BLaER1 treated with 17β-estradiol and CSF1 and Interleukin-3, amounts not matched to agents 10 nM and 100 nM (cell line): Measurements from ENCODE around the gene PCDHGB2.
"Not testable (repeated sequence)": the region's sequence is repeated elsewhere in the genome, so short reads cannot be mapped to it uniquely, and the experiment has no call there.

Source experiments
- H3K27ac ChIP-seq, 11 experiments: shearing (Covaris generic); formaldehyde crosslinking; 2 replicates each; pipeline ENCODE4 v1.8.1; 2022
- H3K27me3 ChIP-seq, 11 experiments: shearing (Covaris generic); formaldehyde crosslinking; 2 replicates each; pipeline ENCODE4 v1.8.1; 2022
- H3K36me3 ChIP-seq, 11 experiments: shearing (Covaris generic); formaldehyde crosslinking; 2 replicates each; pipeline ENCODE4 v1.8.1; 2022
- H3K4me1 ChIP-seq, 10 experiments: shearing (Covaris generic); formaldehyde crosslinking; 2 replicates each; pipeline ENCODE4 v1.8.1; 2022
- H3K4me2 ChIP-seq, 11 experiments: shearing (Covaris generic); formaldehyde crosslinking; 2 replicates each; pipeline ENCODE4 v1.8.1; 2022
- H3K4me3 ChIP-seq, 10 experiments: shearing (Covaris generic); formaldehyde crosslinking; 2 replicates each; pipeline ENCODE4 v1.8.1; 2022
- H3K9ac ChIP-seq, 11 experiments: shearing (Covaris generic); formaldehyde crosslinking; 2 replicates each; pipeline ENCODE4 v1.8.1; 2022
- H3K9me3 ChIP-seq, 11 experiments: shearing (Covaris generic); formaldehyde crosslinking; replicated peaks in 1 of 11; 2 replicates each; pipeline ENCODE4 v1.8.1; 2022
- H4K20me1 ChIP-seq, 11 experiments: shearing (Covaris generic); formaldehyde crosslinking; 2 replicates each; pipeline ENCODE4 v1.8.1; 2022
- Cebpa-rat ChIP-seq, 11 experiments: shearing (Covaris generic); IDR thresholded peaks; 2 replicates each; pipeline ENCODE4 v1.8.1; 2022

The PCDHGB2 gene

DNA sequence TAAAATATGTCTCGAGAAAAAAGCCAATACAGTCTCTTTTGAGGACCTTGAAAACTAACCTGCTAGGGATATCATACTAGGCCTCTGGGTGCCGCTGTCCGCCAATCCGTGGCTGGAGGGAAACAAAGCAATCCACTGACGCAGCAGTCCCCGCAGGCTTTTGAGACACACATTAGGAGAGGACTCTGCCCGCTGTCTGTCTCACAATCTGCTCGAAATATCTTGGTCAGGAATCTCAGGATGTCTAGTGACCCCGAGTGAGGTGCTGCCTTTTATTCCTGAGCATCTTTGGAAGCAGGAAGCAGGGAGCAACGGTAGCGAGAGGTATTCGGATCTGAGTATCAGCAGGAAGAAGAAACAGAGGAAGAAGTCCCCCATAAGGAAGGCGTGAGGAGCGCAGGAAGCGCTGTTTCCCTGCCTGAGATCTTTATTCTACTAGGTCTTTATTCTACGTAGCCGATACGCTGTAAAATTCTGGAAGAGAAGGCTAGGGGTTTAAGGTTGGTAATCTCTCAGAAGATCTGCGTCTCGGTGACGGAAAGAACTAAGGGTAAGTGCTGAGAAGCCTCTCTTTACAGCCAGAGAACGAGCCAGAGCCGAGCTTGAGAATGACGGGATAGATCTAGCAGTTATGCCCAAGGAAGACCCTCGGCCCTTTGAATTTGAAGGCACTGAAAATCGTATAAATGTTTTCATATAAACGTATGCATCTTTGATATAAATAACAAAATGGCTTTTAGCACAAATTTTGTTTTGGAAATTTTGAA, 33.5 kb upstream of the PCDHGB2 start:
- no peak for TF ChIP-seq Cebpa-rat (IDR thresholded peaks at IDR 0.05)
- H4K20me1 ChIP-seq = no peaks in the 10 kb centered on the region
- H3K9ac ChIP-seq = peak overlapping the region; percentile 74 to 87 (median 82)
- peaks cover 0 to 9% (median 5%) of the 10 kb centered on the region in 10 experiments; a peak in 7 of 20 replicates for H3K4me1 ChIP-seq
- peak overlapping the region; percentile 52 to 79 (median 60) for H3K4me2 ChIP-seq
- peak overlapping the region; percentile 53 to 66 (median 60) for H3K4me3 ChIP-seq
- peaks cover 88 to 98% (median 94%) of the 10 kb centered on the region in 11 experiments for H3K9me3 ChIP-seq
- H3K36me3 ChIP-seq = peaks cover 8 to 22% (median 16%) of the 10 kb centered on the region in 11 experiments; a peak in 16 of 22 replicates
- H3K27me3 ChIP-seq = no peaks in the 10 kb centered on the region
- peak overlapping the region; percentile 55 to 87 (median 80); a peak in 21 of 22 replicates for H3K27ac ChIP-seq

GRCh38 chr5:141328231-141328630, 31.6 kb upstream of the PCDHGB2 start:
- peaks cover 8 to 31% (median 18%) of the 10 kb centered on the region in 11 experiments; a peak in 15 of 22 replicates for H3K36me3 ChIP-seq
- H3K27me3 ChIP-seq = no peaks in the 10 kb centered on the region
- peaks cover 0 to 9% (median 4%) of the 10 kb centered on the region in 10 experiments; a peak in 7 of 20 replicates for H3K4me1 ChIP-seq
- H4K20me1 ChIP-seq = no peaks in the 10 kb centered on the region
- H3K27ac ChIP-seq = no peak overlapping the region
- no peak overlapping the region for H3K4me2 ChIP-seq
- no peak for TF ChIP-seq Cebpa-rat (IDR thresholded peaks at IDR 0.05)
- peaks cover 89 to 98% (median 94%) of the 10 kb centered on the region in 11 experiments for H3K9me3 ChIP-seq
- H3K9ac ChIP-seq = no peak overlapping the region
- H3K4me3 ChIP-seq = no peak overlapping the region

DNA sequence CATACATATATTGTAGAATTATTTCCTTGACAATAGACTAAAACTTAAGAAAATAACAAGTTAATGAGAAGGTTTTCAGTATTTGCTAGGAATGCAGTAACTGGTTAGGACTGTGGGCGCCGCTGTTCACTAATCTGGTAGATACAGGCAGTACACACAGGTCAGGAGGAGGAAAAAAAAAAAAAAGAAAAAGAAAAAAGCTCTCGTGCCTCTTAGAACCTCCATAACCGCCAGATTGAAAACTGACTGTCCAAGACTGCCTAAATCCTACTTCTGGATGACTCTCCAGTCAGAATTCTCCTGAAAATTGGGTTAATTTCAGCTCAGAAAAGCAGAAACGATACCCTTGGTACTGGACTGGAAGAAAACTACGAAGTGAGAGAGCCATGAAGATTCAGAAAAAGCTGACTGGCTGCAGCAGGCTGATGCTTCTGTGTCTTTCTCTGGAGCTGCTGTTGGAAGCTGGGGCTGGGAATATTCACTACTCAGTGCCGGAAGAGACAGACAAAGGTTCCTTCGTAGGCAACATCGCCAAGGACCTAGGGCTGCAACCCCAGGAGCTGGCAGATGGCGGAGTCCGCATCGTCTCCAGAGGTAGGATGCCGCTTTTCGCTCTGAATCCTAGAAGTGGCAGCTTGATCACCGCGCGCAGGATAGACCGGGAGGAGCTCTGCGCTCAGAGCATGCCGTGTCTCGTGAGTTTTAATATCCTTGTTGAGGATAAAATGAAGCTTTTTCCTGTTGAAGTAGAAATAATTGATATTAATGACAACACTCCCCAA, 29.3 kb upstream of the PCDHGB2 start, which contains the start of gene PCDHGA1:
Gene PCDHGA1 (plus strand): TSS at position 216 of the 782 bp plus-strand sequence.
- H3K27me3 ChIP-seq = no peaks in the 10 kb centered on the region
- H3K9me3 ChIP-seq = peaks cover 85 to 97% (median 90%) of the 10 kb centered on the region in 11 experiments
- peaks cover 8 to 31% (median 18%) of the 10 kb centered on the region in 11 experiments; a peak in 15 of 22 replicates for H3K36me3 ChIP-seq
- no peaks in the 10 kb centered on the region for H4K20me1 ChIP-seq
- H3K9ac ChIP-seq = no peak within 1 kb of the TSS
- TF ChIP-seq Cebpa-rat (IDR thresholded peaks at IDR 0.05) = no peak
- no peak within 1 kb of the TSS for H3K27ac ChIP-seq
- H3K4me3 ChIP-seq = no peak within 1 kb of the TSS
- H3K4me1 ChIP-seq = peaks cover 0 to 9% (median 4%) of the 10 kb centered on the region in 10 experiments; a peak in 7 of 20 replicates
- no peak within 1 kb of the TSS for H3K4me2 ChIP-seq

- H3K4me2 ChIP-seq, H3K27ac ChIP-seq, H3K4me3 ChIP-seq, H4K20me1 ChIP-seq, H3K9ac ChIP-seq, H3K27me3 ChIP-seq, H3K4me1 ChIP-seq: not testable (repeated sequence)
- H3K36me3 ChIP-seq = peaks cover 8 to 29% (median 18%) of the 10 kb centered on the region in 11 experiments; a peak in 15 of 22 replicates
- H3K9me3 ChIP-seq = peaks cover 82 to 100% (median 93%) of the 10 kb centered on the region in 11 experiments
Observed at GRCh38 chr5:141332571-141332970, 27.2 kb upstream of the PCDHGB2 start.

- Histone ChIP-seq H3K9me3 (peaks cover 81 to 100% (median 93%) of the 10 kb centered on the region in 11 experiments), H3K27me3 (no peaks in the 10 kb centered on the region), H3K4me1 (no peaks in the 10 kb centered on the region), H4K20me1 (no peaks in the 10 kb centered on the region), H3K4me3 (peak within 1 kb of the TSS in 1 of 10 experiments; percentile 29; a peak in 5 of 20 replicates), H3K36me3 (peaks cover 0 to 10% (median 0%) of the 10 kb centered on the region in 11 experiments; a peak in 4 of 22 replicates), H3K27ac (no peak within 1 kb of the TSS), H3K9ac (no peak within 1 kb of the TSS), H3K4me2 (no peak within 1 kb of the TSS)
- TF ChIP-seq Cebpa-rat (IDR thresholded peaks at IDR 0.05) = no peak
Observed at GRCh38 chr5:141338538-141339306, 21.1 kb upstream of the PCDHGB2 start, which contains the start of gene PCDHGA2. Gene PCDHGA2, plus strand, starts transcription at chr5:141338760.

DNA sequence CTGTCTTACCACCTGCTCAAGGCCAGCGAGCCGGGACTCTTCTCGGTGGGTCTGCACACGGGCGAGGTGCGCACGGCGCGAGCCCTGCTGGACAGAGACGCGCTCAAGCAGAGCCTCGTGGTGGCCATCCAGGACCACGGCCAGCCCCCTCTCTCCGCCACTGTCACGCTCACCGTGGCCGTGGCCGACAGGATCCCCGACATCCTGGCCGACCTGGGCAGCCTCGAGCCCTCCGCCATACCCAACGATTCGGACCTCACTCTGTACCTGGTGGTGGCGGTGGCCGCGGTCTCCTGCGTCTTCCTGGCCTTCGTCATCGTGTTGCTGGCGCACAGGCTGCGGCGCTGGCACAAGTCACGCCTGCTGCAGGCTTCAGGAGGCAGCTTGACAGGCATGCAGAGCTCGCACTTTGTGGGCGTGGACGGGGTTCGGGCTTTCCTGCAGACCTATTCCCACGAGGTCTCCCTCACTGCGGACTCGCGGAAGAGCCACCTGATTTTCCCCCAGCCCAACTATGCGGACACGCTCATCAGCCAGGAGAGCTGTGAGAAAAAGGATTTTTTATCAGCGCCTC, 18.9 kb upstream of the PCDHGB2 start:
- H3K9ac ChIP-seq, H3K4me1 ChIP-seq, H4K20me1 ChIP-seq, H3K4me3 ChIP-seq, H3K4me2 ChIP-seq, H3K27me3 ChIP-seq, H3K27ac ChIP-seq: not testable (repeated sequence)
- peaks cover 96 to 100% (median 99%) of the 10 kb centered on the region in 11 experiments for H3K9me3 ChIP-seq
- peaks cover 0 to 14% (median 0%) of the 10 kb centered on the region in 11 experiments; a peak in 5 of 22 replicates for H3K36me3 ChIP-seq

- Histone ChIP-seq H3K36me3 (peaks cover 0 to 14% (median 0%) of the 10 kb centered on the region in 11 experiments; a peak in 5 of 22 replicates), H3K9ac (no peak overlapping the region), H3K4me1 (no peaks in the 10 kb centered on the region), H3K4me3 (no peak overlapping the region), H3K9me3 (peaks cover 94 to 100% (median 98%) of the 10 kb centered on the region in 11 experiments), H3K27me3 (no peaks in the 10 kb centered on the region), H3K27ac (no peak overlapping the region), H3K4me2 (no peak overlapping the region), H4K20me1 (no peaks in the 10 kb centered on the region)
- no peak for TF ChIP-seq Cebpa-rat (IDR thresholded peaks at IDR 0.05)
Observed at GRCh38 chr5:141342773-141343172, 17.0 kb upstream of the PCDHGB2 start.

GRCh38 chr5:141343242-141343952, 16.4 kb upstream of the PCDHGB2 start, which contains the start of gene PCDHGA3:
Gene PCDHGA3, plus strand, starts transcription at chr5:141343829. Its CDS starts 205 bp downstream, at chr5:141344034.
- Histone ChIP-seq H3K27me3 (no peaks in the 10 kb centered on the region), H3K27ac (no peak within 1 kb of the TSS), H3K4me1 (no peaks in the 10 kb centered on the region), H3K36me3 (peaks cover 0 to 14% (median 0%) of the 10 kb centered on the region in 11 experiments; a peak in 5 of 22 replicates), H4K20me1 (no peaks in the 10 kb centered on the region), H3K4me2 (no peak within 1 kb of the TSS), H3K4me3 (peak within 1 kb of the TSS in 1 of 10 experiments; percentile 9; a peak in 2 of 20 replicates), H3K9ac (no peak within 1 kb of the TSS), H3K9me3 (peaks cover 87 to 100% (median 97%) of the 10 kb centered on the region in 11 experiments)
- TF ChIP-seq Cebpa-rat (IDR thresholded peaks at IDR 0.05) = no peak
